H9 (cell line): ENCODE results near the gene SOBP. TPM values are rescaled to one million over a fixed set of nuclear protein-coding genes. Genes with fewer than 3 reads are reported as not detected.

Source experiments
- DNase-seq: peaks from one replicate; pipeline ENCODE4 v3.0.0-alpha.2; 2017
- H2AFZ ChIP-seq: one replicate; pipeline ENCODE4 v1.6.1; 2013; ENCODE audit warnings: mild to moderate bottlenecking, low read length, control low read depth, moderate library complexity
- H2AK5ac ChIP-seq: 2 replicates; pipeline ENCODE4 v1.6.1; 2013; ENCODE audit warnings: low read length, control low read depth, mixed read lengths; ENCODE audit not compliant: insufficient read length
- H2BK120ac ChIP-seq: one replicate; pipeline ENCODE4 v1.6.1; 2013; ENCODE audit warnings: low read depth, mild to moderate bottlenecking, low read length, control low read depth, inconsistent platforms; ENCODE audit not compliant: poor library complexity, severe bottlenecking
- H2BK12ac ChIP-seq: 2 replicates; pipeline ENCODE4 v1.6.1; 2013; ENCODE audit warnings: low read length, control low read depth, mixed read lengths, low read depth; ENCODE audit not compliant: insufficient read length
- H2BK15ac ChIP-seq: 2 replicates; pipeline ENCODE4 v1.6.1; 2013; ENCODE audit warnings: low read depth, low read length, control low read depth
- H2BK20ac ChIP-seq: one replicate; pipeline ENCODE4 v1.6.1; 2013; ENCODE audit warnings: low read depth, mild to moderate bottlenecking, low read length, control low read depth, inconsistent platforms; ENCODE audit not compliant: poor library complexity, severe bottlenecking
- H2BK5ac ChIP-seq: 2 replicates; pipeline ENCODE4 v1.6.1; 2013; ENCODE audit warnings: low read length, control low read depth, mixed read lengths; ENCODE audit not compliant: insufficient read length
- H3K14ac ChIP-seq: 2 replicates; pipeline ENCODE4 v1.6.1; 2013; ENCODE audit warnings: low read length, control low read depth; ENCODE audit not compliant: insufficient read depth
- H3K18ac ChIP-seq: 2 replicates; pipeline ENCODE4 v1.6.1; 2013; ENCODE audit warnings: low read depth, mild to moderate bottlenecking, mixed read lengths, low read length, control low read depth; ENCODE audit not compliant: insufficient read length
- H3K23ac ChIP-seq: 2 replicates; pipeline ENCODE4 v1.6.1; 2013; ENCODE audit warnings: low read length, control low read depth, mixed read lengths, low read depth; ENCODE audit not compliant: insufficient read length
- H3K23me2 ChIP-seq: 2 replicates; pipeline ENCODE4 v1.6.1; 2013; ENCODE audit warnings: low read depth, mild to moderate bottlenecking, mixed read lengths, low read length, control low read depth; ENCODE audit not compliant: insufficient read length, poor library complexity, severe bottlenecking
- H3K27ac ChIP-seq: 2 replicates; pipeline ENCODE4 v1.5.1; 2013; ENCODE audit warnings: low read length, control low read depth, mixed read lengths, low read depth; ENCODE audit not compliant: insufficient read length
- H3K27me3 ChIP-seq: 2 replicates; pipeline ENCODE4 v1.6.1; 2013; ENCODE audit warnings: low read length, control low read depth, inconsistent platforms; ENCODE audit not compliant: insufficient read depth
- H3K4ac ChIP-seq: 2 replicates; pipeline ENCODE4 v1.6.1; 2013; ENCODE audit warnings: low read depth, mild to moderate bottlenecking, control low read depth, inconsistent platforms, low read length, moderate library complexity
- H3K4me1 ChIP-seq: 2 replicates; pipeline ENCODE4 v1.6.1; 2013; ENCODE audit warnings: low read length, control low read depth, inconsistent platforms; ENCODE audit not compliant: insufficient read depth
- H3K4me2 ChIP-seq: 2 replicates; pipeline ENCODE4 v1.6.1; 2013; ENCODE audit warnings: low read length, control low read depth, mixed read lengths; ENCODE audit not compliant: insufficient read length, insufficient read depth
- H3K56ac ChIP-seq: 2 replicates; pipeline ENCODE4 v1.6.1; 2013; ENCODE audit warnings: low read depth, mild to moderate bottlenecking, mixed read lengths, low read length, control low read depth; ENCODE audit not compliant: insufficient read length
- H3K79me1 ChIP-seq: 2 replicates; pipeline ENCODE4 v1.6.1; 2013; ENCODE audit warnings: low read depth, mild to moderate bottlenecking, moderate library complexity, low read length, control low read depth, inconsistent platforms; ENCODE audit not compliant: insufficient read depth, poor library complexity, severe bottlenecking
- H3K79me2 ChIP-seq: 2 replicates; pipeline ENCODE4 v1.6.1; 2013; ENCODE audit warnings: low read length, control low read depth, inconsistent platforms; ENCODE audit not compliant: insufficient read depth
- H3K9ac ChIP-seq: 2 replicates; pipeline ENCODE4 v1.6.1; 2013; ENCODE audit warnings: low read length, control low read depth, mixed read lengths; ENCODE audit not compliant: insufficient read length; ENCODE audit errors: extremely low read depth
- H3K9me3 ChIP-seq: one replicate; pipeline ENCODE4 v1.6.1; 2013; ENCODE audit warnings: low read depth, low read length, inconsistent platforms; ENCODE audit not compliant: control insufficient read depth
- H3T11ph ChIP-seq: one replicate; pipeline ENCODE4 v1.6.1; 2013; ENCODE audit warnings: mild to moderate bottlenecking, low read length, control low read depth, inconsistent platforms
- H4K20me1 ChIP-seq: one replicate; pipeline ENCODE4 v1.6.1; 2013; ENCODE audit not compliant: control insufficient read depth, insufficient read length, insufficient read depth
- H4K5ac ChIP-seq: 2 replicates; pipeline ENCODE4 v1.6.1; 2013; ENCODE audit warnings: low read depth, mild to moderate bottlenecking, mixed read lengths, low read length, control low read depth; ENCODE audit not compliant: insufficient read length
- H4K8ac ChIP-seq: replicated peaks from 2 replicates; pipeline ENCODE4 v1.6.1; 2013; ENCODE audit warnings: low read length, control low read depth, mixed read lengths, low read depth; ENCODE audit not compliant: insufficient read length
- H4K91ac ChIP-seq: 2 replicates; pipeline ENCODE4 v1.6.1; 2013; ENCODE audit warnings: low read depth, mild to moderate bottlenecking, moderate library complexity, mixed read lengths, low read length, control low read depth; ENCODE audit not compliant: insufficient read length
- H3K27ac Mint-ChIP-seq, 3 experiments: 2 replicates in 2 of 3; 3 replicates in 1 of 3; pipeline ENCODE4 v1.8.0; 2020 to 2021; ENCODE audit warnings: mixed read lengths in 3 of 3, mild to moderate bottlenecking in 1 of 3, moderate library complexity in 1 of 3
- H3K27me3 Mint-ChIP-seq: 2 replicates; pipeline ENCODE4 v1.8.0; 2021; ENCODE audit warnings: low read depth, mild to moderate bottlenecking, moderate library complexity, mixed read lengths
- H3K36me3 Mint-ChIP-seq, 3 experiments: 2 replicates in 2 of 3; 3 replicates in 1 of 3; pipeline ENCODE4 v1.8.0; 2020 to 2021; ENCODE audit warnings: low read depth in 3 of 3, mixed read lengths in 3 of 3; ENCODE audit not compliant: insufficient read depth in 1 of 3
- H3K4me1 Mint-ChIP-seq, 2 experiments: 2 replicates each; pipeline ENCODE4 v1.8.0; 2020; ENCODE audit warnings: mixed read lengths in 2 of 2
- H3K4me3 Mint-ChIP-seq, 2 experiments: 2 replicates in 1 of 2; 3 replicates in 1 of 2; pipeline ENCODE4 v1.8.0; 2020 to 2021; ENCODE audit warnings: mild to moderate bottlenecking in 2 of 2, mixed read lengths in 2 of 2, moderate library complexity in 1 of 2
- H3K9me3 Mint-ChIP-seq, 2 experiments: 2 replicates in 1 of 2; 3 replicates in 1 of 2; pipeline ENCODE4 v1.8.0; 2020; ENCODE audit warnings: mild to moderate bottlenecking in 2 of 2, mixed read lengths in 2 of 2, moderate library complexity in 1 of 2
- CTCF ChIP-seq: fragments of 200-600 bp; sonication (generic); conservative IDR thresholded peaks from 3 replicates; pipeline ENCODE4 v1.8.0; 2021; ENCODE audit warnings: antibody characterized with exemption, mild to moderate bottlenecking
- WGBS: extraction: QIAGEN DNeasy Blood & Tissue Kit; methylation state at CpG from one replicate; pipeline ENCODE4 v1.1.7; 2013; ENCODE audit warnings: missing lambda C conversion rate, low lambda C conversion rate, mixed read lengths; ENCODE audit not compliant: insufficient read length; ENCODE audit errors: extremely low coverage; 5-methylcytosine and 5-hydroxymethylcytosine counted together
- total RNA-seq: library from RNA; stranded (reverse); gene quantifications from 2 replicates; pipeline ENCODE4 v1.2.1, GENCODE V29; 2021

SOBP gene
- total RNA-seq, 1 experiment from 2014 or later, result 4.3 TPM

- H3K14ac ChIP-seq, result no peak overlapping the region
- no peaks in the 10 kb centered on the region for H3K79me1 ChIP-seq
- no peaks in the 10 kb centered on the region for H3K23me2 ChIP-seq
- no peak overlapping the region for H3K23ac ChIP-seq
- H3K18ac ChIP-seq, result no peak overlapping the region
- no peak overlapping the region for H3K4me2 ChIP-seq
- no peak overlapping the region for H2BK120ac ChIP-seq
- H2BK20ac ChIP-seq, result no peak overlapping the region
- no peak for DNase-seq
- H2BK12ac ChIP-seq, result no peak overlapping the region
- H3K56ac ChIP-seq, result no peak overlapping the region
- H4K91ac ChIP-seq, result no peak overlapping the region
- no peaks in the 10 kb centered on the region for H4K20me1 ChIP-seq
- no peak overlapping the region for H3K27ac ChIP-seq
- H2BK5ac ChIP-seq, result no peak overlapping the region
- WGBS, result no CpG with 5 or more reads among the region's 5 CpGs
- no peaks in the 10 kb centered on the region for H3K27me3 ChIP-seq
- peaks cover 7% of the 10 kb centered on the region; the same call in 1 of the 2 replicates for H3K4me1 ChIP-seq
- no peak overlapping the region for H3K4me3 Mint-ChIP-seq
- TF ChIP-seq CTCF, result no peak
- H2AFZ ChIP-seq, result no peak overlapping the region
- no peak overlapping the region for H4K8ac ChIP-seq
- no peak overlapping the region for H2BK15ac ChIP-seq
- no peak overlapping the region for H3K27ac Mint-ChIP-seq
- no peaks in the 10 kb centered on the region for H3K79me2 ChIP-seq
- no peak overlapping the region for H3K4ac ChIP-seq
- H2AK5ac ChIP-seq, result no peak overlapping the region
- no peaks in the 10 kb centered on the region for H3K9me3 ChIP-seq
- H3T11ph ChIP-seq, result no peak overlapping the region
- H3K9me3 Mint-ChIP-seq, result peaks cover 3 to 9% of the 10 kb centered on the region in 2 experiments; a peak in 4 of 5 replicates
- peaks cover 18 to 19% of the 10 kb centered on the region in 2 experiments for H3K4me1 Mint-ChIP-seq
- no peak overlapping the region for H4K5ac ChIP-seq
- H3K9ac ChIP-seq, result no peak overlapping the region
- peaks cover 7 to 23% (median 7%) of the 10 kb centered on the region in 3 experiments for H3K36me3 Mint-ChIP-seq
- H3K27me3 Mint-ChIP-seq, result no peaks in the 10 kb centered on the region
Observed at GRCh38 chr6:107515955-107516354, 26.0 kb downstream of the SOBP start.
